NCI-H345 (cell line): ENCODE results near the gene PDE6B.
"Not testable (repeated sequence)": the region's sequence is repeated elsewhere in the genome, so short reads cannot be mapped to it uniquely, and the experiment has no call there.

ENCODE experiments used
- DNase-seq: peaks from one replicate; lab custom pipeline; 2025; lab: John Stamatoyannopoulos, UW

Gene PDE6B

DNA sequence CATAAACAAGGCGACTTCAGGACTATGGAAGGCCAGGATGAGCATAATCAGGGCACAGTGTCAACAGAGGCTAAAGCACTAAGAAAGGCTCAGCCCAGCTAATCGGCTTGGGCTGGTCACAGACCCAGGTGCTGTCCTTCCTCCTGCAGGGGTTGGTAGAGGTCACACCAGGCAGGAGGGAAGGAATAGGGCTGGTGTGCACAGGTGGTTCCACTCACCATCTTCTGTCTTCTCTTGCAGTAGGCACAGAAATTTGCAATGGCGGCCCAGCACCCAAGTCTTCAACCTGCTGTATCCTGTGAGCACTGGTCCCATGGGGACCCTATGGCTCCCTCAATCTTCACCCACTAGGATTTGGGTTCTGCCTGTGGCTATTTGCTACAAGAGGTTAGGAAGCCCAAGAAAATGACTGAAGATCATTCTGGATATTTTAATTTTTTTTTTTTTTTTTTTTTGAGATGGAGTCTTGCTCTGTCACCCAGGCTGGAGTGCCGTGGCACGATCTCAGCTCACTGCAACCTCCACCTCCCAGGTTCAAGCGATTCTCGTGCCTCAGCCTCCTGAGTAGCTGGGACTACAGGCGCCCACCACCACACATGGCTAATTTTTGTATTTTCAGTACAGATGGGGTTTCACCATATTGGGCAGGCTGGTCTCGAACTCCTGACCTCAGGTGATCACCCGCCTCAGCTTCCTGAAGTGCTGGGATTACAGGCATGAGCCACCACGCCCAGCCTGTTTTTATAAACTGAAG is 44.6 kb downstream of the PDE6B start:
- DNase-seq = not testable (repeated sequence)

DNA sequence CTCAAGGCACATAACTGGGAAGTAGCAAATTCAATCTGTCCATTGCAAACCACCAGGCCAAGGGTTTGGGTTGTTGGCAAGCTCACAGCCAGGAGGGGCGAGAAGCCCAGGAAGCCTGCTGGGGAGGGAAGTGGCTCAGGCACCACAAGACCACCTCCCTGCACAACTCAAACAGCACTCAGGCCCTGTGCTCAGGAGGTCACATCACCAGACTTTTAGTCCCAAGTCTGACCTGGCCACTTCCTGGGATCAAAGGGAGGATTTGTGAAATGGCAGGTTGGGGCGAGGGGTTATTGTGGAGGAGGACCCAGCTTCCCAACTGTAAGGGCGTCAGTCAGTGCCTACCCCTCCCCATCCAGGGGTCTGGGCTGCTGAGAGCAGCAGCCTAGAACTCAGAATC is 46.4 kb downstream of the PDE6B start:
- DNase-seq = no peak

DNA sequence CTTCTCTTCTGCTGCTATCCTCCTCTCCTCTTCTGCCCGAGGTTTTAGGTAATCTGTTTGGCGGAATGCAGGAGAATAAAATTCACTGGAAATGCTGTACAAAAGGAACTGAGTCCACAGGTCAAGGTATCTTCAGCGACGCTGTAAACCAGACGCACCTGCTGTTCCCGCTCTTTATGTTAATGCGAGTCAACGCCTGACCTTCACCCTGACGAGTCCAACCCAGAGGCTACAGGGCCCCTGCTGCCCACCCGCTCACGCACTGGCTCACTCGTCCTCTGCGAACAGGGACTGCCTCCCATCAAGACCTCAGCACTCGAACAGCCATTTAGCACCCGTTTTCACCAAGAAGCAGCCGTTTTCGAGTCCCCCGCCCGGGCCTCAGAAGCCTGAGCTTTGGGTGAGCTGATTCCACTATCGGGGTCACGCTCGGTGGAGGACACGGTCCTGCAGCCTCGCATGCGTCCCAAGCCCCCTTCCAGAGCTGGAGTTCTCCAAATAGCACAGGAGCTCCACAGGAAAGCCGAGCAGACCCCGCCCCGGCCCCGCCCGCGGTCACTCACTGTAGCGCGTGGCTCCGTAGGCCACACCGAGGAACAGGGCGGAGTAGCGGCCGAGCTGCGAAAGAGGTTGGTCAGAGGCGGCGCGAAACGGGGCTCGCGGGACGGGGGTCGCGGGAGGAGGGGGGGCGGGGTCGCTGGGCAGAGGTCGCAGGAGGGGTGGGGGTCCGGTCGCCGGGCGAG is 48.1 kb downstream of the PDE6B start:
- no peak for DNase-seq

DNA sequence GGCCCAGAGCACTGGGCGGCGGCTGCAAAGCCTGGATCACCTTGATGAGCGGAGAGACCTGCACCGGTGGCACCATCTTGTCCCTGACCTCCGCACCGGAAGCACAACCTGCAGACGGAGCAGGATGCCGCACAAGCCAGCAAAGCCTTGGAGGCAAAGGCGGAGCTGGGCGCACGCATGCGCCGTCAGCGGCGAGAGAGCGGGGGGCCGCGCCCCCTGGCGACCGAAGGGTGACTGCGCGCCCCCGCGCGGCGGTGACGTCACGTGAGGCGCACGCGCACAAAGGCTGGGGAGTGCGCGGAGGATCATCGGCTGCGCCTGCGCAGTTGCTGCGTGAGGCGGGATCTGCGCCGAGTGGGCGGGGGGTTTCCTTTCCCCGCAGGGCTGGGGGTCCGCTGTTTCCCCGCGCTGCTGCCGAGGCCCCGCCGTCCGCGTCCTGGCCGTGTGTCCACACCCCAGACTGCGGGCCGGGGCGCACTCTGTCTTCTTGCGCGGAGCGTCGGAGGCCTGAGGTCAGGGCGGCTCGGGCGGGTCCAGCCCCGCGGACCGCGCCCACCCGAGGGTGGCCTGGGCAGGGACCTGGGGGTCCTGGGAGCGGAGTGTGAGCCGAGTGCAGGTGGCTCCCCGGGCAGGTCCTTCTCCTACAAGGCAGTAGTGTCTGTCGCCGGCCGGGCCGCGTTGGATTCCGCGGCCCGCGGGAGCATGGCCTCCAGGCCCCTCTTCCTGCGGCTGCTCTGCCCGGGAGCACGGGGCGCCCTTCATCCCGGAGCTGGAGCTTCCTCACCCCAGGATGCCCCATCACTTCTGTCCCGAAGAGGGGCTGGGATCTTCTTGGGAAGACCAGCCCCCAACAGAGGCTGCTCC is 49.0 kb downstream of the PDE6B start, which contains the start of the genes ATP5ME and MYL5:
TSS of gene ATP5ME (minus strand) at position 105 of the 864 bp plus-strand sequence. CDS start at position 76, 29 bp downstream.
TSS of gene MYL5 (plus strand) at position 371 of the 864 bp plus-strand sequence. CDS start 3,485 bp downstream, outside the sequence.
- DNase-seq = peak; percentile 92

DNA sequence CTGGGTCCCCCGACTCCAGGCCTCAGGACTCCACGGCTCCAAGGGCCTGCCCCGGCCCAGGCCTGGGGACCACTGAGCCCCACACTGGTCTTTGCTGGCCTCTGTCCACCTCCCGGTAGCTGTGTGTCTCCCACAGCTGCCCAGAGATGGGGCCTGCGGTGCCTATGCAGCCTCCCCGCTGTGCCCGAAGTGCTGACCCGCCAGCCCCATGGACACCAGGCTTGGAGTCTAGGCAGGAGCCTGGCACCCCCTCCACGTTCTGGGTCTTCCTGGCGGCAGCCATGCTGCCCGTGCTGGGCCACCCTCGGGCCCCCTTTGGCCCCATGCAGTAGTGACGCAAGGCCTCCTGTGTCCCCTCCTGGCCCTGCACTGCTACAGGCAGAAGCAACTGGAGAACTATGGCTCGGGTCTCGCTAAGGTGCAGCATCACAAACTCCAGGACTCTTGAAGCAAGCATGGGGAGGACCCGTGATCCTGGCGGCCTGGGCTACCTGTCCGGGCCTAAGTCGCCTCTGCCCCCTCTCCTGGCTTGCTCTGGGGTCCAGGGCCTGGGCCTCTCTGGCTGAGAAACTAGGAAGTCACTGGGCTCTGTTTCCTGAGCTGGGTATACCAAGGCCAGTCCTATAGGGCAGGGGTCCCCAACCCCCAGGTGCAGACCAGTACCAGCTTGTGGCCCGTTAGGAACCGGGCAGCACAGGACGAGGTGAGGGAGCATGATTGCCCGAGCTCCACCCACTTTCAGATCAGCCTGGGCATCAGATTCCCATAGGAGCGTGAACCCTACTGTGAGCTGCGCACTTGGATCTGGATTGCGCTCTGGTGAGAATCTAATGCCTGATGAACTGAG is 49.9 kb downstream of the PDE6B start:
- DNase-seq = no peak

DNA sequence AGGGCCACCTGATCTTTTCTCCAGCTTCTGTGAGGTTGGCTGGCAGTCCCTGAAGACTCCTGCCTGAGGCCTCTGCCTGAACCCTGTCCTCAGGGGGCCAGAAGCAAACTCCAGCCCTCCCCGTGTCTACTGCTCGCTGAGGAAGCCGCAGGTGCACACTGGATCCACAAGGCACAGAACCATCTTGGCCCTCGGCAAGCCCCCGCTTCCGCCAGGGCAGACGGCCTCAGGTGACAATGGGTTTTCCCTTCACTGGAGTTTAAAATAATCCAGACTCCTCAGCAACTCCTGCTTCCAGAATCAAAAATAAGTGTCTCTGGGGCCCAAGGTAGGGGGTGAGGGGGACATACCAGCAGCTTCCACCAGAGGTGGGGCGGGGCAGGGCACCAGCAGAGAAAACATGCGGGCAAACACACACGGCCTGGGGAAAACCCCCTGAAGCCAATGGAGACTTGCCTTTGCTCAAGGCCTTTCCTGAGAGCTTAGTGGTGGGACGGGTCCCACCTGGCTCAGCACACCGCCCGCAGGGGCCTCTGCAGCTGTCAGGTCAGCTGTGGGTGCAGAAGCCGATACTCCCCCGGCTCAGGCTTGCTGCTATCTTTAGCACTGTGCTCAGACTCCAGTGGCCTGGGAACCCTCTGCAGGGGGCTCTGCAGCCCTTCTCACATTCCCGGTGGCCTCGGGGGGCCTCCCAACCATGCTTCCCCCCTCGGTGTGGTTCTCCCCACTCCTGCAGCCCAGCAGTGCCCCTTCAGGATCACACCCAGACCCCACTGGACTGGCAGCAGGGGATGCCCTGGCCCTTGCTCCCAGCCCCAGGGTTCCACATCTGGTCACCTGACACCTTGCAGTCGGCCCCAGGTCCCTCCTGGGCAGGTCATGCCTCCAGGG is 50.9 kb downstream of the PDE6B start:
- DNase-seq = no peak

DNA sequence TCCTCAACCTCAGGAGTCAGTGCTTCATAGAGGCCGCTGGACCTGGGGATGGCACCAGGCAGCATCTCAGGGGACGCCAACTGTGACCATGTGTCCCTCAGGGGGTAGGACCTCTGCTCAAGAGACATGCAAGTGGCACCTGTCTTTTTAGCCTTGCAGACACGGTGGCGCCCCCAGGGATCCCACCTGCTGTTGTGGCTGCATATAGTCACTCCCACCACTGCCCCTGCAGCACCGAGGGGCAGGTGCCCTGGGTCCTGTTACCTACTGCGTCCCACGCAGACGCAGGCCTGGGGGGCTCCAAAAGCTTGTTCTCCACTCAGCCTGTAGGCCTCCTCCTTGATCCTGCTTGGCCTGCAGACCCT is 51.5 kb downstream of the PDE6B start:
- no peak for DNase-seq

DNA sequence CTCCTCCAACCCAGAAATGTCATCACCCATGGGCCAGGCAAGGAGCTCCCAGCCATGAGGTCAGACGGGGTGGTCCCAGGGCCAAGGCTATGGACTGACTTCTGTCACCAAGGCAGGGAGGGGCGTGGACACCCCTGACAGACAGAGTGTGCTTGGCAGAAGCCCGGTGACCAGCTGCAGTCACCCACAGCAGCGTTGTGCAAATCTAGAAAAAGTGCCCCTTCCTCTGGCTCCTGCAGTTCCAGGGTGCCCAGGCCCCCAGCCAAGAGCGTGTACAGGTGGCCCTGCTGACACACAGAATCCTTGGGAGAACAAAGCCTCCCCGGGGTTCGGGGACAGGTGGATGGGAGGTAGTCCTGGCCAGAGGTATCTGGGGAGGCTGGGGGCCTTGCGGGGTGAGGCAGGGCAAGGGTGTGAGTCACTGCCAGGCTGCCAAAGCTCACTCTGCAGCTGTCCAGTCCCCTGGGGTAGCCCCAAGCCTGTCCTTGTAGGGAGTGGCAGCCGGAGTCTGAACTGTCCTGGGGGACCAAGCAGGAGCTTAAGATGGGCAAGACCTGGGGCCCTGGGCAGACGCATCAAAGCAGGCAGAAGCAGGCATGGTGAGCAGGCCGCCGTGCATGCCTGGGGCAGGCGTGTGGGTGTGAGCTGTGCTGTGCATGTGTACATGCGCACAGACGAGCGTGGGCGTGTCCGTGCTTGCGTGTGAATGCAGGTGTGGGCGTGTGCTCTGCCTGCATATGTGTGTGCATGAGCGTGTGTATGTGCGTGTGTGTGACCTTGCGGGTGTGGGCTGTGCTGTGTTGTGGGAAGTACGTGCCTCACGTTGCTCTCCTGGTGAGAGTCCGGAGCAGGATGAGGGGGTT is 52.3 kb downstream of the PDE6B start:
- peak; percentile 72 for DNase-seq

DNA sequence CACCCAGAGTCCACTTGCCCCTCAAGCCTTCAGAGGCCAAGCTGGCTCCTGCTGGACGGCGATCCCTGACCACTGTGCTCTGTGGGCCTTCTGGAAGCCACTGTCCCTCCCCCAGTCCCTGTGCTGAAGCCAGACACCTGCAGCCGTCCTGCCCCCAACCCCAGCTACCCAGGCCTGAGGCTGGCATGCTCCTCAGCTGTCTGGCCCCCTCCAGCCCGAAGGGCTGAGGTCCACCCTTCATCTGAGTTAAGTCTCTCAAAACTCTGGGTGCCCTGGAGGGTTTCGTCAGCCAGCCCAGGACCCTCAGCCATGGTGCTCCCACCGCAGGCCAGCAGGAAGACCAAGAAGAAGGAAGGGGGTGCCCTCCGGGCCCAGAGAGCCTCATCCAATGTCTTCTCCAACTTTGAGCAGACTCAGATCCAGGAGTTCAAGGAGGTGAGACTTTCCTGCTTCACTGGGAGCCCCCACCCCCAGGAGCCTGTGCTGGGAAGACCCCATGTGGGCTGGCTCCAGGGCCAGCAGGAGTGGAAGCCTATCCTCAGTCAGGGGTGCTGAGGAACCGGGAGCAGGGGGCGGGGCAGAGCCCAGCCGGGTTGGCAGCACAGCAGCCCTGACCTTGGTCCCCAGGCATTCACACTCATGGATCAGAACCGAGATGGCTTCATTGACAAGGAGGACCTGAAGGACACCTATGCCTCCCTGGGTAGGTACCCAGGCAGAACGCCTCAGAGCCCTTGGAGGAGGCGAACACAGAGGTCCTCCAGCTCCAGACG is 53.1 kb downstream of the PDE6B start:
- no peak for DNase-seq

DNA sequence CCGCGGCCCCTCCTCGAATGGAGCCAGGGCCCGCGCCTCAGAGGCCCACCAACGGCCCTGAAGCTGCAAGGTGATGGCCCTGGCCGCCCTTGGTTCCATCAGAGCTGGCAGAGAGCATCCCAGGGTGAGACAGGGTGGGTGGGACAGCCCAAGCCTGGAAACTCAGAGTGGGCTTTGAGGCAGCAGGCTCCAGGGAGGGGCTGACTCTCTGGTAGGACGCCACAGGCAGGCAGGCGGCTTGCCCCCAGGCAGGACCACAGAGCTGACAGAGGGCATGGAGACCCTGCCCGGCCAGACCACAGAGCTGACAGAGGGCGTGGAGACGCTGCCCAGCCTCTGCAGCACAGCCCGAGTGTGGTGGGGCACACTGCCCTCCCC is 53.7 kb downstream of the PDE6B start:
- DNase-seq = no peak

DNA sequence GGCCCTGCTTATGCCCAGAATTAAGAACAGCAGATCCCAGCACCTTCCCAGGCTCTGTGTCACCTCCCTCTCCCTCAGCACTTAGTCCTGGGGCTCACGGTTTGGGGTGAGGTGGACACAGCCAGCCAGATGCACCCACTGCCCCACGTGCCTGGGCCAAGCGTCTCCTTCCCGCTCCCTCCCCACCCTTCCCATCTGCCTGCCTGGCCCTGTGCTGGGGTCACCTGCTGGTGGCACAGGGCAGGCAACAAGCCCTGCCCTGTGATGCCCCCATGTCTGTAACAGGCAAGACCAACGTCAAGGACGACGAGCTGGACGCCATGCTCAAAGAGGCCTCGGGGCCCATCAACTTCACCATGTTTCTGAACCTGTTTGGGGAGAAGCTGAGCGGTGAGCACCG is 54.3 kb downstream of the PDE6B start:
- no peak for DNase-seq

DNA sequence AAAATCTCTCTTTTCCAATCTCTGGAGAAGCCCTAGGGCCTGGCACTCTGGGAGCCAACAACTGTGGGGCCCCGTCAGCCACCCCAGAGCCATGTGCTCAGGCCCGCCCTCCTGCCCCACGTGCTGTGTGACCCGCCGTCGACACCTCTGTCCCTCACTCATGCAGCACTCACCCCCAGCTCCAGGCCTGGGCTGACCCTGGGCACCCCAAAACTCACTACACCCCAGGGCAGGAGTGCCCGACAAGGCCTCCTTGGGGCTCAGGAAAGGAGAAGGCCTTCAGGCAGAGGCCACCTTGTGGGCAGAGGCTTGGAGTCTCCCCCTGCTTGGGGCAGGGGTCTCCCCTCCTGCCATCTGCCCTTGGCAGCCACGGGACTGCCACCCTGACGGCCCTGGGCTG is 54.7 kb downstream of the PDE6B start:
- DNase-seq = no peak

DNA sequence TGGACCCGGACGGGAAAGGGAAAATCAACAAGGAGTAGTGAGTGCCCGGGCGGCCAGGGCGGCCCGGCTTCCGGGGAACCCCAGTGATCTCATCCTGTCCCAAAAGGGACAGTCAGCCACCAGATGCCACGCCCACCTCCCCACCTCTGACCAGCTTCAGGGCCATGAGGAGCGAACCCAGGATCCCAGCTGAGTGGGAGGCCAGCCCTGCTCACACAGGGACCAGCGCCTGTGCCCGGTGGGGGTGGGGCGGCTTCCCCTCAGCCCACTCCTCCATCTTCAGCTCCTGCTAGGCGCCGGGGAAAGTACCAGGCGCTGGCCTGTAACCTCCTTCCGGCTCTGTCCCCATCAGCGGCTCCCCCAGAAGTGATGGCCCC is 55.2 kb downstream of the PDE6B start:
- no peak for DNase-seq

DNA sequence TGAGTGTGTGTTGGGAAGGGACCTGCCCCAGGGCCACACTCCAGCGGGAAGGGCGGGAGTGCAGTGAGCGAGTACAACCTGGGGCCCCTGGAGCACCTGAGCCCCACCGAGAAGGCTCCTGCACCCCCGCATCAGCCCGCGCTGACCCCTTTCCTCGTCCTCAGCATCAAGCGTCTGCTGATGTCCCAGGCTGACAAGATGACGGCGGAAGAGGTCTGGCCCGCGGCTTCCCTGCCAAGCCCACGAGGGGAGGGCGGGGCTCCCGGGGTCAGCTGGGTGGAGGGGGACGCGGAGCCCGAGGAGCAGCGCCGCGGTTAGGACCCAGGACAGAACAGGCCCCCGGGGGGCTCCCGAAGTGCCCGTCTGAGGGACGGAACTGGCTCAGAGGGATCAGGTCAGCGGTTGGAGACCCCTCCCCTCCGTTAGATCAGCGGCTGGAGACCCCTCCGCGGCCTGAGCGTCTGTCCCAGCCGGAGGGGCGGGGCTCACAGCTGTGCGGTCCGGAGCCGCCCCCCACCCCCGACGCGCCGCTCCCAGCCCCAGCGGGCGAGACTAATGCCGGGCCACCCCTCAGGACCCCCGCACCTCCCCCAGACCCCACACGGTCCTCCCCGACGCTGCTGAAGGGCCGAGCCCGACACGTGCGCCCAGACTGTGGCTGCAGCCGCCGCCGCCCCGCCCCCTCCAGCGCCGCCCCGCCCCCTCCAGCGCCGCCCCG is 55.7 kb downstream of the PDE6B start:
- peak; percentile 28 for DNase-seq

DNA sequence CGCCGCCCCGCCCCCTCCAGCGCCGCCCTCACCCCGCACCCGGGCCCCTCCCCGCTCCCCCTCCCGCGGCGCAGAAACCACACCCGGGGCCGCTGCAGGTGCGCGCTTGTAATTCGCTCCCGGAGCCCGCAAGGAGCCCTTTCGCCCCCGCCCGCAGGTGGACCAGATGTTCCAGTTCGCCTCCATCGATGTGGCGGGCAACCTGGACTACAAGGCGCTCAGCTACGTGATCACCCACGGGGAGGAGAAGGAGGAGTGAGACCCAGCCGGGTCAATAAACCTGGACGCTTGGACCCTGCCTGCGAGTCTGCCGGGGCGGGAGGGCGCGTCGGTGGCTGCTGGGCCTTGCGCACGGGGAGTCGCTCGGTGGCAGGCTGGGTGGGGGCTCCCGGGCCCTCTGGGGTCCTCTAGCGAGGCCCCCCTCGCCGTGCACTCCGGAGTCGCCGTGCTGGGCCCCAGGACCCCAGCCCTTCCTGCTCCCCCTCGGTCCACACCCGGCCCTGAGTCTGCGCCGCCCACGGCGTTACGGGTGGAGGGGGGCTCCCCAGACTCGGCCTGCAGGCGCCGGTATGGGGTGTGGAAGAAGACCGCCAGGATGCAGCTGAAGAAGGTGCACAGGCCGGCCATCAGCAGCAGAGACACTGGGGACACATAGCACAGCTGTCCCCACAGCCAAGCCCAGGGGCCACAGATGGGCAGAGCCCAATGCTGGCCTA is 56.5 kb downstream of the PDE6B start:
- peak; percentile 74 for DNase-seq

DNA sequence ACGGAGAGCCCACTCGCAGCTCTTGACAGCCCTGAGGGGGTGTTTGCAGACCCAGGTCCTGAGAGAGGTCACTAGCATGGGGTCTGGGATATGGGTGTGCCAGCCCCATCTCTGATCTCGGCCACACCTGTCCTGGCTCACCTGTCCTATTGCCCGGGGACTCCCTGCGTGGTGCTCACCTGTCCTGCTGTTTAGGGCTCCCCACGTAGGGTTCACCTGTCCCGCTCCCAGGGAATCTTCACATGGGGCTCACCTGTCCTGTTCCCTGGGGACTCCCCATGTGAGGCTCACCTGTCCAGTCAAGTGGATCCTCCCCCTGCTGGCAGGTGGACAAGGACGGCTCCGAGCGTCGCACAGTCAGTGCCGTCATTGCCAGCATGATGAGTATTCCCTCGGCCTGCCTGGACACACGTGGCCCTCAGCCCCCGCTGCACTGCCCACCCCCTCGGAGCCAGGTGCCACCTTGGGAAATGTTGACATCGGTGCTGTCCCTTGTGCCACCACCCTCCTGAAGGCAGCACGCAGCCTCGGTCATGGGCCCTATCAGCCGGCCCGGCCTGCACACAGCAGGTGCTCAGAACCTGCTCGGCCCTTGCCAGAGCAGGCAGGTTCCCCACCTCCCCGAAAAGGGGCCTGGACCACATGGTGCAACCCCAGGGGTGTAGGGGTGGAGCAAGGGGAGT is 57.3 kb downstream of the PDE6B start:
- peak; percentile 10 for DNase-seq
